Measurements from ENCODE around the gene CUX1.

CUX1 gene

DNA sequence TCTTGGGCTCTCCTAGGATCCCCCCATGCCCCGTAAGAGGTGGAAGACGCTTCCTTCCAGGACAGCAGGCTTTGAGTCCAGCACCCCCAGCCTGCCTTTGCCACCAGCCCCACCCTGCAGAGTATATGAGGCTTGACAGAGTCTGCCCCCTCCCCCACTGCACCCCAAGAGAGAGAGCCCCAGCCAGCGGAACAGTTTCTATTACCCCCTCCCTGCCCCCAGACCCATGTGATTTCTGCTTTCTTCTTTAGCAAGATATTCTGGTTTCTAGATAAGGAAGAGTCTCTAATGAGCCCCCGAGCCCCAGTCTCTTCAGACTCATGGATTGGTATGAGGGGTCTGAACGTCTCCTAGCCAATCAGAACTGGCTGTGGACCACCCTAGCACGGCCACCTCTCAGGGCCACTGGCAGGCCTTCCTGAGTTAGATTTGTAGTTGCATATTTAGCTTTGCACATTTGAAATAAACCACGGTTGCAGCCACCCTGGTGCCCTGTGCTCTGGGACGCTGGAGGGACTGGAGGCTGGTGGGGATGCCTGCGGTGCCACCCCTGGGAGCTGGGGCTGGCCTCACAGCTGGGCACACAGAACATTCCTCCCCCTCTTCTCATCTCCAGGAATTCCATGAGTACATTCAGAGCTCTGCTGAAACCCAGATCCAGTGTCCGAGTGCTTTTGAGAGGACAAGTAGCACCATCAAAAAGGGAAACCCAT, 466.2 kb downstream of the CUX1 start:
- DNase-seq: no peak

DNA sequence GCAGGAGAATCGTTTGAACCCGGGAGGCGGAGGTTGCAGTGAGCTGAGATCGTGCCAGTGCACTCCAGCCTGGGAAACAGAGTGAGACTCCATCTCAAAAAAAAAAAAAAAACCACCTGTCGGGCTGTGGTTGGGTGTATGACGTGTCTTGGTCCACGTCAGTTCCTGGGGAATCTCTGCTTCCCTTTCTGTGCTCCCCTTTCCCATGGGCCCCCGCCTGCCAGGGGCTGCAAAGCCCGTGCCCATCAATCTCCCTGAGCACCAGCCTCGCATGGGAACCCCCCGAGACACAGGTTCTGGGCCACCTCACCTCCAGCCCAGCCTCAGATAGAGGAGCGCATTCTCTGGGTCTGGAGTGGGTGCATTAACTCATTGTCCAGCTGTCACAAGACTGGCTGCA, 467.0 kb downstream of the CUX1 start:
- no peak for DNase-seq

DNA sequence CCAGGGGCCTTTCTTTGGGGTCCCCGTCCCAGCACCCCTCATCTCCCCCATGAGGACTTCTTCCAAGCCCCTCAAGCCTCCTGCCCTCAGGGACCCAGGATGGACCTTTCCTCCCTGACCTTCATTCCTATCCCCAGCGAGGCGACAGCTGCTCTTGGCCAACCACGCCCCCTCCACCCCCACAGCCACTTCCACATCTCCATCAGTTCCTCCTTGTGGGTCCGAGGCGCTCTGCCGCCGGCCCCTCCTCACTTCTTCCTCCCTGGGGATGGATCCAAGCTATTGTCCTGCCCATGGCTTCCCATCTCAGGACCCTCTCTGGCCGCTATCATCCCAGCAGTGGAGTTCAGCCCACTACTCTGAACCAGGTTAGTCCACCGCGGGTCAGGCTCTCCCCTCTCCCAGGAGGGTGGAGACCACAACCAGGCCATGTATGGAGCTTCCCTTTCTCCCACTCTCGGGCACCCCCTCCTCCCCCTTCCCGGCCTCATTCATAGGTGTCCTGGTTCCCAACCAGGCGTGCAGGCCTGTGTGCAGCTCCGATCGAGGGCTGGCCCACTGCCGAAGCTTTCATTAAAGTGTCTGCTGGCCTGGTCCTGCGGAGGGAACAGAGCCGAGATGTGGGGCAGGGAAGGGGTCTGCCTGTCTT, 467.6 kb downstream of the CUX1 start:
- no peak for DNase-seq

DNA sequence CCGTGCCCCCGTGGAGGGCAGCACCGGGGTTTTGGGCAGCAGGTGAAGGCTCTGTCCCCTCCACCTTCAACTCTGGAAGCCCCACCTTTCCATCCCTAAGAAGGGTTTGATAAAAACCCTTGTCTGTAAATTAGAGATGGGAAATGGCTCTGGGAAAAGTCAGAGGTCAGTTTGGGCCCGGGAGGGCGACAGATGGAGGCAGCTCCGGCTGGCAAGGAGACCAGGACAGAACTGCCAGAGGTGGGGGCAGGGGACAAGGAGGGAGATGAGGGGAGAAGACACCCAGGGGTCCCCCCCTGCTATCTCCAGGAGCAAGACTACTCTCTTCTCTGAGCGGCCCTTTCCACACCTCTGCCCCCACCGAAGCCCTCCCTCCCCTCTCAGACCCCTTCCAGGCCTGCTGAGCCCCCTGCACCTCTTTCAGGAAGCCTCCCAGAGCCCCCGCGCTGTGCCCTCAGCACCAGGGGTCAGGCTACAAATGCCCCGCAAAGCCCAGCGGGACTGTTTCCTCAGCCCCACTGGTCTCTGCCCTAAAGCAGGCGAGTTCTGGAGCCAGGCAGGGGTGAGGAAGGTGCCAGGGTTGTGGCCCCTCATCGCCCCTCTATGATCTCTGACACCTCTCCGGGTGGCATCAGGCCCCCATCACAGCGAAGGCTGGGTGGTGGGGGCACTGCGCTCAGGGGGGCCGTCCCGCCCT, 468.3 kb downstream of the CUX1 start:
- DNase-seq: no peak

DNA sequence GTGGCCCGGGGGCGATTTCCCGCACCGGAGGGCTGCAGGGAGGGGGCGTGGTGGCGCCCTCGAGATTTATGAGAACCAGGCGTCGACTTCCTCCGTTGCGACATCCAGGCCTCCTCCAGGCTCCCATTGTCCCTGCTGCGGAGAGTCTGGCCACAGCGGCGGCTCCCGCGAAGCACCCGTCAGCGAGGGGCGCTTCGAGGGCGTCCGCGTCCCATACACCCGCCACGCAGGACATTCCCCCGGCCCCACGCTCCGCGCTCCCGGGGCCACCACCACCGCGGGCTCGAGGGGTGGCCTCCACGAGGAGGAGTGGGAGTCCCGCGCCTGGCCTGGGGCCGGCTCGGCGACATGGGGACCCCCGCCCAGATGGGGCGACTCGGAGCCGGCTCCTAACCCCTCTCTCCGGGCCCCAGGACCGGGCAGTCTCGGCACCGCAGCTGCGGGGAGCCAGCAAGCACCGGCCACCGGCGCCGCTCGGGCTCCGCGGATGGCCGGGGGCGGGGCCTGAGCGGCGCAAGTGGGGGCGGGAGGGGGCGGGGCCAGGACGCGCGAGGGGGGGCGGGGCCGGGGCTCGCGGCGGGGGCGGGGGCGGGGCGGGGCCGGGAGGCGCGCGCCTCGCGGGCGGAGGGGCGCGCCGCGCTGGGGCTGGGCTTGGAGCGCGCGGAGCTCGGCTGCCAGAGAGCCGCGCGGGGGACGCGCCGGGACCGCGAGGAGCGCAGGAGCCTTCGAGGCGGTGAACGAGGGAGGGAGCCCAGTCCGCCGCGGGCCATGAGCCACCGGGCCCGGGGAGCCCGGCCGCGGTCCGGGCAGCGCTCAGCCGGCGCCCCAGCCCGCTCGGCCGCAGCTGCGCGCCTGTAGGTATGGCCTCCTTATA, 469.0 kb downstream of the CUX1 start, which contains the start of gene SH2B2:
Gene SH2B2 (plus strand): TSS at position 632 of the 874 bp plus-strand sequence. CDS start 13,683 bp downstream, outside the sequence.
- peak in 1 of 2 experiments; percentile 44 for DNase-seq

DNA sequence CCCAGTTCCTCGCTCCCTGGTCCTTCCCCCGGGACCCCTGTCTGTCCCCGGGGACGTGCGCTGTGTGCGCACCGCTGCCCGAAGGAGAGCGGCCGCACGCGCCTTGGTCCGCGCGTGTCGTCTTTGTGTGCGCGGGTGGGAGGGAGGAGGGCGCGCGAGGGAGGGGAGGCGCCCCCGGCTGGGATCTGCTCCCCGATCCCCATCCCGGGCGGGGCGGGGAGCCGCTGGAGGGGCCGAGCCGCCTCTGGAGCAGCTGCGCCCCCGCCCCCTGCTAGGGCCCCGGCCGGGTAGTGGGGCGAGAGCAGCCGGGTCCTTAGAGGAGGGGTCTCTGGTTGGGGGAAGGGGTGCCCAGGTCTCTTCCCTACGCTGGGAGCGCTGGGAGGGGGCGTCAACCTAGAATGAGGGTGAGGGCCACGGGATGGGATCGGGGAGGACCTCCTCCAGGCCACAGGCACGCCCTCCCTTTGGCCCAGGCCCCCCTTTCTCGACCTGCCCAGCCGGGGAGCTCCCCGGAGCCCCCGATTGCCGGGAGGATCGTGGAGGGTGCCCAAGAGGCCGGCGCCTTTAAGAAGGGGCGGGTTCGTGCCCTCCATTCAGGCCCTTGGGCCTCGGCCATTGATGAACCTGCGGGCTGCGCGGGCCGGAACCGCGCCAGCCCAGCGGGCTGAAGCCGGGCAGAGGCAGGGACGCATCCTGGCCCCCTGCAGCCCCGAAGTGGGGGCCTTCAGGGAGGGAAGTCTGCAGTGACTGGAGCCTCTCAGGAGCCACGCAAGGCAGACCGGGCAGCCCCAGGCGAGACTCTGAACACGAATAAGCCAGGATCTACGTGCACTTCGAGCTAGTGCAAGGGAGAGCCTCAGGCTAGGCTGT, 469.9 kb downstream of the CUX1 start:
- peak in 1 of 2 experiments; percentile 16 for DNase-seq

DNA sequence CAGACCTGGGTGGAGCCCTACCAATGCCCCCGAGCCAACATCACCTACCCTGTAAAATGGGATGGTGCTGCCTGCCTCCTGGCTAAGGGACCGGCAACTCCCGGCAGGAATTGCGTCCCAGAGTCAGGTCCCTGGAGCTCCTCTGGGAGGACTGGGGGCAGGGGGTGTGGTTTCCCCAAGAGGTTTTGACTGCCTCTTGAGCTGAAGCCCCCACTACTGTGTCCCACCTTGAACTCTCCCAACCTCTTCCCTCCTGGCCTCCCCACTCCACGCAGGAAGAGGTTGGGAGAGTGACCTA, 470.5 kb downstream of the CUX1 start:
- no peak for DNase-seq

DNA sequence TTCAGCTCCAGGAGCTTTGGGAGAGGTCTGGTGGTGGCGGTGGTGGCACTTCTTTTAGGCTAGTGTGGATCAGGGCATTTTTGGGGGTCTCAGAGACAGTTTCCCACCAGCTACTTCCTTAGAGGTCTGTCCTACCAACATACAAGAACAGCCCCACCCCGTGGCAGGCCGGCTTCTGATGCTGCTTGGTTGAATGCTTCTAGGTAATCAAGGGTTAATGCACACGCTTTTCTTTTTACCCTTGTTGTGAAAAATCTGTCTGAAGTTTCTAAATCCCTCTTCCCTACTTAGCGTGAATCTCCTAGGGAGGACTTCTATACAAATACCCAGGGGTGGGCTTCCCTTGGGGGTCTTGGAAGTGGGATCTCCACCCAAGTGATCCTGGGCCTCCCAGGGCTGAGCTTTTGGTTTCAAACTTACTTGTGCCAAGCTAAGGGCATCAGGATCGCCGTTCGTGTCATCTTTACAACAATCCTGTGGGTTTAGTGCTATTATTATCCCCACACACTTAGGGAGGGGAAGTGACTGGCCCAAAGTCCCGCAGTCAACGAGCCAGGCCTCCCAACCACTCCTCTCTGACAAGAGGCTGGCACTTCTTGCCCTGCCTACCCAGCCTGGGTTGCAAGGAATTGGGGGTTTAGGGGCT, 471.0 kb downstream of the CUX1 start:
- DNase-seq: no peak

DNA sequence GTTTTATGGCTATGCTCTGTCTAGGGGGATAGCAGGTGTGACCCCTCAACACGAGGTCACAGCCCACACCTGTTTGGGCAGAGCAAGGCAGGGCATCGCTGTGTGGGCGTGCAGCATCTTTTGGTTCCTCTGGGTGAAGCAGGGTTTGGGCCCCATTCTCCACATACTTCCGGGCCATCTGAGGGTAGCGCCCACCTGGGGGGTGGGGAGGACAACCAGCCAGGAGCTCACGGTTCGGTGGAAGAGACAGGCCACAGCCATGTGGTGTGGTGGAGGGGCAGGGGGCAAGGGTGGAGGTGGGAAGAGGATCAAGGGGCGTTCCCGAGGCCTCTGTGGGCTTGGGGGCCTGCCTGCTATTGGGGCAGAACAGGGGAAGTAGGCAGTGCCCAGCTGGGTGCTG, 471.6 kb downstream of the CUX1 start:
- DNase-seq: no peak

DNA sequence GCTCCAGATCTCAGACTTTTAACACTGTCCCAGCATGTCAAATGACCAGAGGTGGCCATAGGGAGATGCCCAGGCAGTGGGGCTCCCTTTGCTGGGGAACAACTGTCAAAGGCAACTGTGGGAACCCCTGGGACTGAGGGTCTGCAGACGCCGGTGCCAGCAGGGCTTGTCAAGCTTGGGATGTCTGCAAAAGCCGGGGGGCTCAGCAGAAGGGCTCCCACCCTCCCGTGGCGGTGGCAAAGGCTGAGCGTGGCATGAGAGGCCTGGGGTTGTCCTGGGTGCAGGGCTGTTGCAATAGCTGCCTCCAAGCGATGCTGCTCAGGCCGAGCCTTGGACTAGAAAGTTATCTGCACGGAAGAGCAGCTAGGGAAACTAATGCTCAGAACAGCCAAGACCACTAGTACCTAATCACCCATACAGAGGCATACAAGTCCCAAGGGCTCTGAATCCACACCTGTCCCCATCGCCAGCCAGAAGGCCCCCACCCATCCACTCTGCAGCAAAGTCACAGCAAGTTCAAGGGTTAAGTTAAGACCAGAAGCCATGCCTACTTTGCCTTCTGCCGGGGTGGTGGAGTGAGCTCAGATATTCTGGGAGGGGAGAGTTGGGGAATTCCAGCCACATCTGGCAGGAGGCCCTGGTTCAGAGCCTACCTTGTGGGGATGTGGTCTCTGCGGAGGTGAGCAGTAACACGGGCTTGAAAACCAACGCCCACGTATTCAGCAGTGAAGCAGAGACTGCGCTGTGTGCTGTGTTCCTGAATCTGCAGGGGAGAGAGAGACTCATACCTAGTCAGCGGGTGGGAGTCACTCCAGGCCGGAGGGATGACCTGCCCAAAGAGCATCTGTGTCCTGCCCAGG, 473.9 kb downstream of the CUX1 start:
- DNase-seq: no peak

DNA sequence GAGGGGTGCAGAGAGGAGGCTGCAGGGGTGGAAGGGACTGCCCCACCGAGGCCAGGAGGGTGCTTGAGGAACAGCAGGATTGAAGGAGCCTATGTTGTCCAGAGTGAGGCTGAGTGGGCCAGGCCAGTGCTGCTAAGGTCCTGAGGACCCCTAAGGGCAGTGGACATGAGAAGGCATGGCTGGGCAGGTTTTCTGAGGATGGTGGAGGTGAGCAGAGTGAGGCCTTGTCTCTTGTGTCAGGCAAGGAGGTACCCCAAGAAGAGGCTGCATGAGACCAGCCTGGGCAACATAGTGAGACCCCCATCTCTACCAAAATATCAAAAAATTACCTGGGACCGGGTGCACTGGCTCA, 474.5 kb downstream of the CUX1 start:
- no peak for DNase-seq

DNA sequence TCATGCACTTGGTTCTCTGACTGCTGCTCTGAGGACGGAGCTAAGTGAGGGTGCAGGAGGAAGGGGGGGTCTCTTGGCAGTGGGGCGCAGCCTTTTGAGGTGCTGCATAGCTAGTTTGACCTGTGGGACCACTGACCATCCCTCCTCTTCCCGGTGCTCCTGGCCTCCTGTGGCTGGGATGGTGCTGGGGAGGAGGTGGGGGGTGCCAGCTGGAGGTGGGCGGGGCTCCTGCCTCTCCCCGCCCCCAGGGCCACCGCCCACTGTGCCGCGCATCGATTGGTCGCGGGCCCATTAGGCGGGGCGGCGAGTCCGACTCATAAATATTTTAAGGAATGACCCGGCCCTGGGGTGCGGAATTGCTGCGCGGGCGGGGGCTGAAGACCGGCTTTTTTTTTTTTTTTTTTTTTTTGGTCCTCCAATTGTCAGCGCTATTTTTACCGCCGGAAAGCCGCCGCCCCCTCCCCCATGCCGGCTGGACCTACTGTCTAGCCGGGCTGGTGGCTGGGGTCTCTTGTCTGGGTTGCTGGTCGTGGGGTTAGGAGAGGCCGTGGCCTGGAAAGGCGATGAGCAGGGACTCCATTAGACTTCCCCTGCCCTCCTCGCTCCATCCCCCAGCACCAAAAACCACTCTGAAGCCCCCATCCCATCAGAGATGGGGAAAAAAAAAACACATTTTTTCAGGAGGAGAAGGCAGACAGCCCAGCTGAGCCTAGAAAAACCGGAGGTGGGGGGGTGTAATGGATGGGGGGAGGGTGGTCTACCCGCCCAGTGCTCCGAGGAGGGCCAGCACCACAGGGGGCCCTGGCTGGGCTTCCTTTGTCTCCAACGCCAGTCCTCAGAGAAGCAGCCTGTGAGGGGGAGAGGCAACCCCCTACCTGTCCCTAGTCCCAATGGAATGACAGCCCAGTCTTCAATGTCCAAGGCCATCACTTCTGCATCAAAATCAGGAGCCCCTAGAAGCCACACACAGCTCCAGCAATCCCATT, 475.7 kb downstream of the CUX1 start:
- DNase-seq: no peak

DNA sequence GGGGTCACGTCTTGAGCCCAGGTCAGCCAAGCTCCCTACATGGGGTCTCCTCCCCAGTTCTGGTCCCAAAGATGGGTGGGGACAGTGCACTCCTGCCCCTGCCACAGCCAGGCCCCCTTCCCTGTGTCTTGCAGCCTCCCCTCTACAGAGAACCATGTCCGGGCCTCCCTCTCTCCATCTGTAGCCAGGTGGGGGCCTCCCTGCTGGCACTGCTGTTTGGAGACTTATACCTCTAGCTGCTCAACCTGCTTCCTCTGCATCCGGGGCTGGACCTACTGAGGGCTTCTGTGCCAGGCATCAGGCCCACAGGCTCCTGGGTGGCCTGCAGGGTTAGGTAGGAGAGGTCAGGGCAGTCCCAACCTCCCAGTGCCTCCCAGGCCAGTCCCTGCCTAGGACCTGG, 477.2 kb downstream of the CUX1 start:
- DNase-seq: no peak

DNA sequence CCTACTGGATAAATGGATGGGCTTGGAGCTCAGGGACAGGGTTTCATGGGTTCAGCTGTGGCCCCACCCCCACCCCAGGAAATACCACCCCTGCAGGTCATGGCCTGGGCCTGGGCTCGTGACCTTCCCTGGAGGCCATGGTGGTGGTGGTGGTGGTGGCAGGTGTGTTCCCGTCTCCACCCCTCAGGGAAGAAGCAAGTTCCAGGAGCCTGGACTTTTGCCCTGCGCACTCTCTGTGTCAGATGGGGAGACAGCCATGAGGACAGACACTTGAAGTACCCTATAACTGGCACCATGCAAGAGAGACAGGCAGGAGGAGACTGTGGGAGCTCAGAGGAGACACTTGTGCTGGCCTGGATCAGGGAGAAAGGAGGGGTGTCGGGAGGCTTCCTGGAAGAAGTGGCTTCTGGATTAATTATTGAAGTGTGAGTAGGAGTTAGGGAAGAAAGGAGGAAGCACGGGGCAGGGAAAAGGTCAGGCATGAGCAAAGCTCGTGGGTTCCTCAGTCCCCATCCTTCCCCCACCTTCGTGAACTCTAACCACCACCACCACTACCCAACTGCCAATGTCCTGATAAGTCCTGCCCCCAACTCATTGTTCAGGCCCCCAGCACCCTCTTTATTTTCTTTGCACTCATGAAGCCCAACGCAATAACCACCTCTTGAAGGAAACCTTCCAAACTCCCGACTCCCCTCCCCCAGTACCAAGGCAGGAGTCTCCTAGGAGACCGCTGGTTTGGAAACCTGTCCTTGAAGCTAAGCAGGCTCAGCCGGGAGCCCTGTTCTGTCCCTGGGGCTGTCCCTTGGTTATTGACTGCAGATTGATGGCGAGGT, 478.1 kb downstream of the CUX1 start:
- DNase-seq: no peak

DNA sequence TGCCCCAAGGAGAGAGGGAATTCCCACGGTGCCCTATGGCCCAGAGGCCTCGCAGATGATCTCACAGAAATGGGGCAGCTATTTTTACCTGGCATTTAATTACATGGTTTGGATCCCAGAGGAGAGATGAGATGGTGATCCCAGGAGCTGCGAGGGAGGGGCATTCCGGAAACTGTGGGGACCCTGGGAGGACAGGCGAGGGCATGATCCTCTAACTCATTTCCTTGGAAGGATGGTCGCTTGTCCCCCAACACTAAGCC, 478.7 kb downstream of the CUX1 start:
- no peak for DNase-seq

DNA sequence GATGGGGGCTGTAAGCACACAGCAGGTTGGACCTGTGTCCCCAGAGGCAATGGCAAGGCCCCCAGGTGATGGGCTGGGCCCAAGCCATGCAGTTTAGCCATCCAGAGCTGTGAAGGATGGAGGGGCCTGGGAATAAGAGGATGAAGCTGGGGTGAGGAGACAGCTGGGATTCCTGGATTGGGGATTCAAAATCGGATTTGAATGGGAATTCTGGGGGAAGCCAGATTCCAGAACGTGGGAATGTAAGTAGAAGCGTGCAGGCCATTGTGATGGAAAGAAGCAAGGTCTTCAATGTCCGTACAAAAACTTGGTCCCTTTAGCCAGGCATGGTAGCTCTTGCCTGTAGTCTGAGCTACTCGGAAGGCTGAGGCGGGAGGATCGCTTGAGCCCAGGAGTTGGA, 479.1 kb downstream of the CUX1 start:
- no peak for DNase-seq

DNA sequence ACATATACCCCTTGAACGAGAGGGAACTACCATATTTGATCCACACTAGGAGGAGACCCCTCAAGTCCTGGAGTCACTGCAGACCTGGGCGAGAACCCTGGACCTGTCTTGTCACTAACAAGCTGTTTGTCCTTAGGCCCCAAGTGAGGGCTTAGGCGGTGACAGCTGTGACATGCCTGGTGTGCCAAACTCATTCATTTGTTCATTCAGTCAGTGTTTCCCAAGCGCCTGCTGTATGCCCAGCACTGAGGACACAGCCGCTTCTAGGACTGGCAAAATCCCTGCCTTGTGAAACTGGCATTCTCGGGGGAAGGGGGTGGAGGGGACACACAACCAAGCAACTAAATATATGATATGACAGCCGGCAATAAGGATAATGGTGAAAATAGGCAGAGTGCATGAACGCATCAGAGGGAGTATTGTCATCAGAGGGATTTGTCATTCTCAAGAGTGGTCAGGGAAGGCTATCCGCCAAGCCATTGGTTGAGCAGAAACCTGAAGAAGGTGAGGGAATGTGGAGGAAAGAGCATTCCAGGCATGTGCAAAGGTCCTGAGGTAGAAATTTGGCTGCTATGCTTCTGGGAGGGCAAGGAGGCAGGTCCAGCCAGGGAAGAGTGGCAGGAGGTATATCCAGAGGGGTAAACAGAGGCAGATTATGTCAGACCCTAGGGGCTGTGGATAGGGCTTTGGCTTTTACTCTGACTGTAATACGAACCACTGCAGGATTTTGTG, 480.2 kb downstream of the CUX1 start:
- DNase-seq: no peak

DNA sequence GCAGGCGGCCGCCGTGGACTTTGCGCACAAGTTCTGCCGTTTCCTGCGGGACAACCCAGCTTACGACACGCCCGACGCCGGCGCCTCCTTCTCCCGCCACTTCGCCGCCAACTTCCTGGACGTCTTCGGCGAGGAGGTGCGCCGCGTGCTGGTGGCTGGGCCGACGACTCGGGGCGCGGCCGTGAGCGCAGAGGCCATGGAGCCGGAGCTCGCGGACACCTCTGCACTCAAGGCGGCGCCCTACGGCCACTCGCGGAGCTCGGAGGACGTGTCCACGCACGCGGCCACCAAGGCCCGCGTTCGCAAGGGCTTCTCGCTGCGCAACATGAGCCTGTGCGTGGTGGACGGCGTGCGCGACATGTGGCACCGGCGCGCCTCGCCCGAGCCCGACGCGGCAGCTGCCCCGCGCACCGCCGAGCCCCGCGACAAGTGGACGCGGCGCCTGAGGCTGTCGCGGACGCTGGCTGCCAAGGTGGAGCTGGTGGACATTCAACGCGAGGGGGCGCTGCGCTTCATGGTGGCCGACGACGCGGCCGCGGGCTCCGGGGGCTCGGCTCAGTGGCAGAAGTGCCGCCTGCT, 483.3 kb downstream of the CUX1 start:
- no peak for DNase-seq
